Neural cell (in vitro differentiated cells): ENCODE measurements around the gene SLC6A2. TPM values are rescaled to one million over a fixed set of nuclear protein-coding genes. Genes with fewer than 3 reads are reported as not detected.

ENCODE experiments used
- H2AFZ ChIP-seq: fragments of 200-600, 300-800 bp; sonication (generic), shearing (Covaris generic); 2 replicates; pipeline ENCODE4 v1.6.0; 2014; ENCODE audit warnings: low read depth, mild to moderate bottlenecking, antibody characterized with exemption, low read length, moderate library complexity
- H3F3A ChIP-seq: fragments of 200-600 bp; shearing (Covaris generic); 2 replicates; pipeline ENCODE4 v1.6.1; 2016; ENCODE audit warnings: mild to moderate bottlenecking, moderate library complexity, mixed read lengths, antibody characterized with exemption, low read length; ENCODE audit not compliant: insufficient read depth, poor library complexity, severe bottlenecking
- H3K27ac ChIP-seq: fragments of 200-600, 300-800 bp; sonication (generic), shearing (Covaris generic); 2 replicates; pipeline ENCODE4 v1.5.1; 2014; ENCODE audit warnings: mild to moderate bottlenecking, low read length, moderate library complexity
- H3K27me3 ChIP-seq: fragments of 300-800, 200-600 bp; sonication (generic), shearing (Covaris generic); 2 replicates; pipeline ENCODE4 v1.6.0; 2014; ENCODE audit warnings: mild to moderate bottlenecking, low read depth, low read length, moderate library complexity; ENCODE audit not compliant: insufficient read depth
- H3K36me3 ChIP-seq: fragments of 300-800, 200-600 bp; sonication (generic), shearing (Covaris generic); 2 replicates; pipeline ENCODE4 v1.5.1; 2014; ENCODE audit warnings: mild to moderate bottlenecking, antibody characterized with exemption, low read length, moderate library complexity; ENCODE audit not compliant: insufficient read depth
- H3K4me2 ChIP-seq: fragments of 300-800, 200-600 bp; sonication (generic), shearing (Covaris generic); 2 replicates; pipeline ENCODE4 v1.6.0; 2014; ENCODE audit warnings: mild to moderate bottlenecking, low read length
- H3K4me3 ChIP-seq: fragments of 300-800, 200-600 bp; sonication (generic), shearing (Covaris generic); 2 replicates; pipeline ENCODE4 v1.5.1; 2014; ENCODE audit warnings: mild to moderate bottlenecking, low read length, moderate library complexity
- H3K79me2 ChIP-seq: fragments of 200-600 bp; shearing (Covaris generic); replicated peaks from 2 replicates; pipeline ENCODE4 v1.6.0; 2014; ENCODE audit warnings: mild to moderate bottlenecking, low read length, moderate library complexity; ENCODE audit not compliant: insufficient read depth
- H3K9ac ChIP-seq: fragments of 300-800, 200-600 bp; sonication (generic), shearing (Covaris generic); 2 replicates; pipeline ENCODE4 v1.6.1; 2016; ENCODE audit warnings: mild to moderate bottlenecking, low read length, mixed read lengths
- H3K9me2 ChIP-seq: fragments of 200-600 bp; shearing (Covaris generic); 2 replicates; pipeline ENCODE4 v1.6.1; 2016; ENCODE audit warnings: mild to moderate bottlenecking, low read length, mixed read lengths; ENCODE audit not compliant: insufficient read depth
- H3K9me3 ChIP-seq: fragments of 200-600, 300-800 bp; sonication (generic), shearing (Covaris generic); 2 replicates; pipeline ENCODE4 v1.6.1; 2016; ENCODE audit warnings: mild to moderate bottlenecking, mixed run types, low read length, moderate library complexity, mixed read lengths
- H4K20me1 ChIP-seq: fragments of 200-600 bp; shearing (Covaris generic); 2 replicates; pipeline ENCODE4 v1.6.1; 2016; ENCODE audit warnings: mild to moderate bottlenecking, mixed run types; ENCODE audit not compliant: insufficient read depth
- CTCF ChIP-seq: fragments of 450-650 bp; IDR thresholded peaks from 2 replicates; pipeline ENCODE4 v1.5.1; 2014; ENCODE audit warnings: antibody characterized with exemption, mild to moderate bottlenecking, moderate library complexity; ENCODE audit not compliant: poor library complexity, severe bottlenecking
- EP300 ChIP-seq: fragments of 450-650 bp; conservative IDR thresholded peaks from 2 replicates; pipeline ENCODE4 v1.6.1; 2014; ENCODE audit warnings: antibody characterized with exemption, mild to moderate bottlenecking, moderate library complexity; ENCODE audit not compliant: poor library complexity, severe bottlenecking
- EZH2 ChIP-seq: fragments of 200-600, 300-800 bp; shearing (Covaris generic), sonication (generic); IDR thresholded peaks from 2 replicates; pipeline ENCODE4 v1.6.1; 2014; ENCODE audit warnings: antibody characterized with exemption, low read length, borderline replicate concordance, mild to moderate bottlenecking; ENCODE audit not compliant: insufficient read depth, poor library complexity, severe bottlenecking
- MXI1 ChIP-seq: fragments of 450-650 bp; conservative IDR thresholded peaks from 2 replicates; pipeline ENCODE4 v1.6.1; 2014; ENCODE audit warnings: antibody characterized with exemption, mild to moderate bottlenecking; ENCODE audit not compliant: poor library complexity, severe bottlenecking
- POLR2AphosphoS5 ChIP-seq: IDR thresholded peaks from 2 replicates; pipeline ENCODE4 v1.6.1; 2012
- RAD21 ChIP-seq: fragments of 450-650 bp; conservative IDR thresholded peaks from 2 replicates; pipeline ENCODE4 v1.6.1; 2014; ENCODE audit warnings: antibody characterized with exemption, mild to moderate bottlenecking, moderate library complexity
- REST ChIP-seq: IDR thresholded peaks from 2 replicates; pipeline ENCODE4 v1.6.1; 2012; ENCODE audit warnings: borderline replicate concordance
- SMC3 ChIP-seq: fragments of 450-650 bp; conservative IDR thresholded peaks from 2 replicates; pipeline ENCODE4 v1.6.1; 2014; ENCODE audit warnings: antibody characterized with exemption, mild to moderate bottlenecking, moderate library complexity; ENCODE audit not compliant: poor library complexity
- TAF1 ChIP-seq: IDR thresholded peaks from 2 replicates; pipeline ENCODE4 v1.6.1; 2012; ENCODE audit warnings: low read depth
- polyA plus RNA-seq: library from polyadenylated mRNA; depleted of rRNA; stranded (reverse); fragments of >200 nt; gene quantifications from 2 replicates; pipeline ENCODE4 v1.2.3, GENCODE V29; 2014

Gene SLC6A2
- polyA plus RNA-seq, 1 donor from 2014 or later: not detected

GRCh38 chr16:55638256-55638655, 17.5 kb upstream of the SLC6A2 start:
- Histone ChIP-seq H3K9me3 (no peaks in the 10 kb centered on the region), H3K9ac (no peak overlapping the region), H3K4me2 (no peak overlapping the region), H3F3A (no peaks in the 10 kb centered on the region), H2AFZ (no peak overlapping the region), H3K4me3 (no peak overlapping the region), H3K36me3 (no peaks in the 10 kb centered on the region), H4K20me1 (no peaks in the 10 kb centered on the region), H3K9me2 (no peaks in the 10 kb centered on the region), H3K79me2 (no peaks in the 10 kb centered on the region), H3K27ac (no peak overlapping the region), H3K27me3 (no peaks in the 10 kb centered on the region)
- no peak for TF ChIP-seq RAD21

GRCh38 chr16:55640701-55641327, 15.0 kb upstream of the SLC6A2 start:
- Histone ChIP-seq H2AFZ (no peak overlapping the region), H4K20me1 (no peaks in the 10 kb centered on the region), H3K4me3 (no peak overlapping the region), H3K27ac (no peak overlapping the region), H3K36me3 (no peaks in the 10 kb centered on the region), H3K9ac (no peak overlapping the region), H3K27me3 (no peaks in the 10 kb centered on the region), H3F3A (no peaks in the 10 kb centered on the region), H3K79me2 (no peaks in the 10 kb centered on the region), H3K9me3 (no peaks in the 10 kb centered on the region), H3K4me2 (no peak overlapping the region), H3K9me2 (no peaks in the 10 kb centered on the region)
- TF ChIP-seq RAD21: no peak
- TF ChIP-seq EZH2: no peak
- no peak for TF ChIP-seq TAF1
- TF ChIP-seq MXI1: no peak
- TF ChIP-seq CTCF: no peak
- TF ChIP-seq EP300: no peak
- no peak for TF ChIP-seq REST
- no peak for TF ChIP-seq POLR2AphosphoS5

GRCh38 chr16:55641430-55642056, 14.2 kb upstream of the SLC6A2 start:
- H3K4me2 ChIP-seq: no peak overlapping the region
- no peaks in the 10 kb centered on the region for H3K79me2 ChIP-seq
- H3F3A ChIP-seq: no peaks in the 10 kb centered on the region
- H3K27ac ChIP-seq: no peak overlapping the region
- H3K9me2 ChIP-seq: no peaks in the 10 kb centered on the region
- TF ChIP-seq POLR2AphosphoS5 (no peak), RAD21 (no peak), MXI1 (no peak), CTCF (no peak), SMC3 (no peak), REST (no peak), TAF1 (no peak), EP300 (no peak)
- no peak overlapping the region for H3K4me3 ChIP-seq
- no peak overlapping the region for H2AFZ ChIP-seq
- no peaks in the 10 kb centered on the region for H3K9me3 ChIP-seq
- H3K27me3 ChIP-seq: no peaks in the 10 kb centered on the region
- H4K20me1 ChIP-seq: no peaks in the 10 kb centered on the region
- no peaks in the 10 kb centered on the region for H3K36me3 ChIP-seq
- no peak overlapping the region for H3K9ac ChIP-seq
